Cardiac muscle cell (in vitro differentiated cells and primary cell): ENCODE measurements around the gene CAD. TPM values are rescaled to one million over a fixed set of nuclear protein-coding genes. Genes with fewer than 3 reads are reported as not detected.

ENCODE experiments used
- DNase-seq, 2 donors: peaks; one replicate each; pipeline versions ENCODE4 v3.0.0 to v3.0.0-alpha.2; 2010 to 2017; ENCODE audit warnings: low read depth in 1 of 2, low spot score in 1 of 2
- H3K27ac ChIP-seq: fragments of 200-600 bp; sonication (generic); 2 replicates; pipeline ENCODE4 v1.5.1; 2016
- H3K27me3 ChIP-seq: fragments of 200-600 bp; sonication (generic); 2 replicates; pipeline ENCODE4 v1.6.0; 2016; ENCODE audit warnings: control low read depth
- H3K36me3 ChIP-seq: fragments of 200-600 bp; sonication (generic); 2 replicates; pipeline ENCODE4 v1.5.1; 2016; ENCODE audit warnings: control low read depth
- H3K4me1 ChIP-seq: fragments of 200-600 bp; sonication (generic); 2 replicates; pipeline ENCODE4 v1.8.1; 2017; ENCODE audit warnings: low read depth, mild to moderate bottlenecking, mixed run types
- H3K4me3 ChIP-seq: fragments of 200-600 bp; sonication (generic); 2 replicates; pipeline ENCODE4 v1.5.1; 2016; ENCODE audit warnings: mild to moderate bottlenecking
- H3K9me3 ChIP-seq: fragments of 200-600 bp; sonication (generic); 2 replicates; pipeline ENCODE4 v1.5.1; 2017; ENCODE audit warnings: low read depth, mild to moderate bottlenecking, control low read depth
- CTCF ChIP-seq: IDR thresholded peaks from 2 replicates; pipeline ENCODE4 v1.5.1; 2012; ENCODE audit warnings: low read depth, mild to moderate bottlenecking, low read length
- polyA plus RNA-seq: library from polyadenylated mRNA; unstranded; fragments of >200 nt; fragmentation: Nextera tagmentation; extraction: Ambion mirVana; gene quantifications from 2 replicates; pipeline ENCODE4 v1.2.1, GENCODE V29; 2016
- total RNA-seq: library from RNA; depleted of rRNA; stranded (reverse); fragments of >200 nt; gene quantifications from 2 replicates; pipeline ENCODE4 v1.2.3, GENCODE V29; 2016

CAD gene
- total and polyA plus RNA-seq, 2 experiments from 2014 or later: 30.1 to 51.7 TPM

GRCh38 chr2:27205206-27205605 is 12.0 kb upstream of the CAD start:
- Histone ChIP-seq H3K9me3 (no peaks in the 10 kb centered on the region), H3K36me3 (peaks cover 12% of the 10 kb centered on the region)
- no peak for TF ChIP-seq CTCF

GRCh38 chr2:27206346-27206745 is 10.8 kb upstream of the CAD start:
- H3K27ac ChIP-seq: no peak overlapping the region
- no peaks in the 10 kb centered on the region for H3K9me3 ChIP-seq
- H3K27me3 ChIP-seq: no peaks in the 10 kb centered on the region
- H3K4me3 ChIP-seq: no peak overlapping the region
- no peak for TF ChIP-seq CTCF
- H3K4me1 ChIP-seq: peaks cover 4% of the 10 kb centered on the region
- no peak for DNase-seq
- peaks cover 10% of the 10 kb centered on the region for H3K36me3 ChIP-seq

More at GRCh38 chr2:27205206-27205605, 12.0 kb upstream of the CAD start:
- Histone ChIP-seq H3K27me3 (no peaks in the 10 kb centered on the region), H3K27ac (no peak overlapping the region), H3K4me1 (no peaks in the 10 kb centered on the region), H3K4me3 (no peak overlapping the region)
- DNase-seq: no peak

GRCh38 chr2:27208486-27209050 is 8.6 kb upstream of the CAD start:
- H3K4me3 ChIP-seq: no peak overlapping the region
- no peaks in the 10 kb centered on the region for H3K27me3 ChIP-seq
- peaks cover 10% of the 10 kb centered on the region for H3K4me1 ChIP-seq
- TF ChIP-seq CTCF: no peak
- no peak overlapping the region for H3K27ac ChIP-seq
- DNase-seq: no peak
- H3K36me3 ChIP-seq: peaks cover 8% of the 10 kb centered on the region
- H3K9me3 ChIP-seq: no peaks in the 10 kb centered on the region

GRCh38 chr2:27209621-27210401 is 7.4 kb upstream of the CAD start:
- Histone ChIP-seq H3K4me3 (no peak overlapping the region), H3K27me3 (no peaks in the 10 kb centered on the region), H3K4me1 (peaks cover 10% of the 10 kb centered on the region), H3K27ac (peak overlapping the region; percentile 12), H3K36me3 (peaks cover 5% of the 10 kb centered on the region), H3K9me3 (no peaks in the 10 kb centered on the region)
- no peak for DNase-seq
- TF ChIP-seq CTCF: no peak

GRCh38 chr2:27211241-27211942 is 5.8 kb upstream of the CAD start:
- DNase-seq: peak in 1 of 2 donors; percentile 2
- Histone ChIP-seq H3K9me3 (no peaks in the 10 kb centered on the region), H3K4me3 (peak overlapping the region; percentile 54), H3K27ac (peak overlapping the region; percentile 96), H3K36me3 (peaks cover under 1% of the 10 kb centered on the region), H3K27me3 (no peaks in the 10 kb centered on the region), H3K4me1 (peaks cover 10% of the 10 kb centered on the region)
- no peak for TF ChIP-seq CTCF
